HEK293 (cell line): ENCODE measurements around the gene PXMP2.

ENCODE experiments used
- CTCF ChIA-PET: fragments of 350-600 bp; formaldehyde crosslinking; extraction: SDS; loops from one replicate; lab custom pipeline; 2021; ENCODE audit warnings: antibody characterized with exemption; lab: Yijun Ruan, JAX
- POLR2A ChIA-PET: fragments of 300-600 bp; formaldehyde crosslinking; extraction: SDS; loops from one replicate; lab custom pipeline; 2020; ENCODE audit warnings: antibody characterized with exemption, inconsistent platforms; lab: Yijun Ruan, JAX
- H3K27ac ChIP-seq: fragments of 200-500 bp; sonication (Bioruptor generic); 2 replicates; pipeline ENCODE4 v1.5.1; 2014; ENCODE audit warnings: low read depth, low read length, control low read depth, inconsistent platforms; ENCODE audit errors: extremely low read depth
- H3K36me3 ChIP-seq, 2 experiments: fragments of 200-500 bp in 1 of 2; sonication (Bioruptor generic) in 1 of 2; 1 replicate in 1 of 2; 2 replicates in 1 of 2; pipeline ENCODE4 v1.5.1; 2014 to 2017; ENCODE audit warnings: inconsistent platforms in 2 of 2, low read length in 2 of 2; ENCODE audit not compliant: control insufficient read depth in 2 of 2, insufficient read depth in 1 of 2
- H3K4me1 ChIP-seq: fragments of 200-500 bp; sonication (Bioruptor generic); 2 replicates; pipeline ENCODE4 v1.5.1; 2014; ENCODE audit warnings: mild to moderate bottlenecking, low read length, inconsistent platforms; ENCODE audit not compliant: control insufficient read depth, insufficient read depth
- H3K4me3 ChIP-seq: 2 replicates; pipeline ENCODE4 v1.5.1; 2011; ENCODE audit warnings: low read depth, mild to moderate bottlenecking, control low read depth, low read length, moderate library complexity
- H3K9me3 ChIP-seq: fragments of 200-500 bp; sonication (Bioruptor generic); 2 replicates; pipeline ENCODE4 v1.5.1; 2014; ENCODE audit warnings: low read depth, low read length, inconsistent platforms; ENCODE audit not compliant: control insufficient read depth, insufficient read depth
- BCL6B ChIP-seq: fragments of 450-650 bp; formaldehyde crosslinking; IDR thresholded peaks from 2 replicates; pipeline ENCODE4 v1.5.1; 2017; ENCODE audit warnings: missing biosample characterization, missing genetic modification characterization
- HOXC10 ChIP-seq: sonication (generic); formaldehyde crosslinking; IDR thresholded peaks from 2 replicates; pipeline ENCODE4 v1.8.1; 2023; ENCODE audit warnings: mild to moderate bottlenecking, missing genetic modification reagents
- PBX3 ChIP-seq: sonication (generic); formaldehyde crosslinking; IDR thresholded peaks from 2 replicates; pipeline ENCODE4 v1.8.1; 2022; ENCODE audit warnings: mild to moderate bottlenecking, moderate library complexity, missing genetic modification reagents
- PRDM1 ChIP-seq: fragments of 450-650 bp; formaldehyde crosslinking; IDR thresholded peaks from 2 replicates; pipeline ENCODE4; 2016; ENCODE audit warnings: missing biosample characterization, missing genetic modification characterization
- SCRT1 ChIP-seq: fragments of 450-650 bp; formaldehyde crosslinking; IDR thresholded peaks from 2 replicates; pipeline ENCODE4 v1.5.1; 2016; ENCODE audit warnings: missing biosample characterization, missing genetic modification characterization, borderline replicate concordance
- SP2 ChIP-seq: fragments of 450-650 bp; formaldehyde crosslinking; IDR thresholded peaks from 2 replicates; pipeline ENCODE4 v1.5.1; 2016; ENCODE audit warnings: missing biosample characterization, missing genetic modification characterization
- TCF7L2 ChIP-seq: IDR thresholded peaks from 2 replicates; pipeline ENCODE4 v1.6.1; 2011; ENCODE audit warnings: low read depth, mild to moderate bottlenecking, inconsistent platforms, low read length, moderate library complexity, borderline replicate concordance
- WT1 ChIP-seq: fragments of 450-650 bp; formaldehyde crosslinking; IDR thresholded peaks from 2 replicates; pipeline ENCODE4 v1.5.1; 2016; ENCODE audit warnings: missing biosample characterization, missing genetic modification characterization
- ZFP69B ChIP-seq: fragments of 450-650 bp; formaldehyde crosslinking; IDR thresholded peaks from 2 replicates; pipeline ENCODE4 v1.5.1; 2016; ENCODE audit warnings: missing biosample characterization, missing genetic modification characterization
- ZNF157 ChIP-seq: fragments of 450-650 bp; formaldehyde crosslinking; IDR thresholded peaks from 2 replicates; pipeline ENCODE4 v1.5.1; 2016; ENCODE audit warnings: missing biosample characterization, missing genetic modification characterization
- ZNF16 ChIP-seq: fragments of 450-650 bp; formaldehyde crosslinking; IDR thresholded peaks from 2 replicates; pipeline ENCODE4 v1.5.1; 2016; ENCODE audit warnings: low read depth, missing biosample characterization, missing genetic modification characterization
- ZNF221 ChIP-seq: fragments of 450-650 bp; formaldehyde crosslinking; IDR thresholded peaks from 2 replicates; pipeline ENCODE4 v1.5.1; 2017; ENCODE audit warnings: missing biosample characterization, missing genetic modification characterization, borderline replicate concordance
- ZNF223 ChIP-seq: fragments of 450-650 bp; formaldehyde crosslinking; IDR thresholded peaks from 2 replicates; pipeline ENCODE4 v1.5.1; 2016; ENCODE audit warnings: missing biosample characterization, missing genetic modification characterization
- ZNF23 ChIP-seq: fragments of 450-650 bp; formaldehyde crosslinking; IDR thresholded peaks from 2 replicates; pipeline ENCODE4 v1.5.1; 2016; ENCODE audit warnings: missing biosample characterization, missing genetic modification characterization, borderline replicate concordance
- ZNF366 ChIP-seq: fragments of 450-650 bp; formaldehyde crosslinking; conservative IDR thresholded peaks from 2 replicates; pipeline ENCODE4 v1.5.1; 2016; ENCODE audit warnings: missing biosample characterization, missing genetic modification characterization
- ZNF529 ChIP-seq: fragments of 450-650 bp; formaldehyde crosslinking; IDR thresholded peaks from 2 replicates; pipeline ENCODE4 v1.5.1; 2017; ENCODE audit warnings: missing genetic modification characterization, missing biosample characterization; ENCODE audit not compliant: insufficient replicate concordance
- ZNF530 ChIP-seq: fragments of 450-650 bp; formaldehyde crosslinking; IDR thresholded peaks from 2 replicates; pipeline ENCODE4 v1.5.1; 2016; ENCODE audit warnings: low read depth, missing biosample characterization, missing genetic modification characterization
- ZNF549 ChIP-seq: fragments of 450-650 bp; IDR thresholded peaks from 2 replicates; pipeline ENCODE4 v1.5.1; 2018; ENCODE audit warnings: missing biosample characterization, missing genetic modification characterization, mild to moderate bottlenecking, inconsistent platforms, moderate library complexity
- ZNF560 ChIP-seq: fragments of 450-650 bp; formaldehyde crosslinking; IDR thresholded peaks from 2 replicates; pipeline ENCODE4 v1.5.1; 2017; ENCODE audit warnings: missing biosample characterization, missing genetic modification characterization, borderline replicate concordance
- ZNF600 ChIP-seq: fragments of 450-650 bp; formaldehyde crosslinking; IDR thresholded peaks from 2 replicates; pipeline ENCODE4 v1.5.1; 2016; ENCODE audit warnings: missing biosample characterization, missing genetic modification characterization
- ZNF664 ChIP-seq: fragments of 450-650 bp; formaldehyde crosslinking; IDR thresholded peaks from 2 replicates; pipeline ENCODE4 v1.5.1; 2016; ENCODE audit warnings: missing biosample characterization, missing genetic modification characterization
- ZSCAN5A ChIP-seq: fragments of 450-650 bp; formaldehyde crosslinking; IDR thresholded peaks from 2 replicates; pipeline ENCODE4 v1.5.1; 2016; ENCODE audit warnings: missing biosample characterization, missing genetic modification characterization

The PXMP2 gene

GRCh38 chr12:132703641-132704040 lies 16.3 kb downstream of the PXMP2 start:
- ChIA-PET CTCF (interaction anchor here (0.7 kb wide), 1 partner anchor 109 kb away, joined by 4 read pairs; no protein-coding TSS in a partner anchor), POLR2A (no interaction called here)
- Histone ChIP-seq H3K4me1 (peaks cover 7% of the 10 kb centered on the region), H3K36me3 (peaks cover 17 to 66% of the 10 kb centered on the region in 2 experiments), H3K9me3 (no peaks in the 10 kb centered on the region), H3K4me3 (no peak overlapping the region), H3K27ac (no peak overlapping the region)
- TF ChIP-seq BCL6B (no peak), PRDM1 (tag by site-specific recombination) (no peak), ZNF529 (tag by site-specific recombination) (no peak), ZNF664 (no peak), ZNF560 (no peak), ZNF221 (tag by site-specific recombination) (no peak), ZNF157 (no peak), ZNF23 (tag by site-specific recombination) (no peak), TCF7L2 (no peak), ZSCAN5A (tag by site-specific recombination) (no peak), PBX3 (no peak), WT1 (tag by site-specific recombination) (no peak), HOXC10 (CRISPR knock-in tag) (no peak), ZNF549 (tag by site-specific recombination) (no peak), ZNF16 (no peak), ZNF366 (tag by site-specific recombination) (no peak), ZFP69B (tag by site-specific recombination) (no peak), ZNF223 (no peak), SCRT1 (tag by site-specific recombination) (no peak), ZNF530 (tag by site-specific recombination) (no peak)

- Histone ChIP-seq H3K36me3 (peaks cover 6 to 34% of the 10 kb centered on the region in 2 experiments; a peak in 2 of 3 replicates), H3K27ac (no peak overlapping the region), H3K9me3 (no peaks in the 10 kb centered on the region), H3K4me3 (no peak overlapping the region), H3K4me1 (no peaks in the 10 kb centered on the region)
- no peak for TF ChIP-seq SP2 (tag by site-specific recombination)
- 0 out of 2 replicates have a peak, but pooled peaks have one; percentile 14 for TF ChIP-seq ZNF600 (tag by site-specific recombination)
- POLR2A ChIA-PET: no interaction called here
- CTCF ChIA-PET: interaction anchor here (0.8 kb wide), 1 partner anchor 474 kb away, joined by 3 read pairs; the partner anchor contains the start of gene ZNF268
These were observed 19.9 kb downstream of the PXMP2 start for GRCh38 chr12:132707241-132707640.
